Lower leg skin (tissue), 4 donors: ENCODE measurements around the gene KCNMA1. TPM values are rescaled to one million over a fixed set of nuclear protein-coding genes. Genes with fewer than 3 reads are reported as not detected.

Experiments
- DNase-seq, 2 donors: peaks; one replicate each; pipeline ENCODE4 v3.0.0-alpha.2; 2019; ENCODE audit warnings: low spot score in 2 of 2
- H3K4me3 ChIP-seq: fragments of 200-600 bp; sonication (generic); 2 replicates; pipeline ENCODE4 v1.5.1; 2017; ENCODE audit warnings: mild to moderate bottlenecking, low read depth; ENCODE audit not compliant: poor library complexity, severe bottlenecking
- POLR2A ChIP-seq, 2 donors: fragments of 450-650 bp; IDR thresholded peaks; one replicate each; pipeline ENCODE4 v1.6.1; 2016 to 2017; ENCODE audit warnings: antibody characterized with exemption in 2 of 2, mild to moderate bottlenecking in 1 of 2, moderate library complexity in 1 of 2
- whole genome bisulfite sequencing, 2 donors: methylation state at CpG; one replicate each; pipeline ENCODE4 v1.1.5; 2018; 5-methylcytosine and 5-hydroxymethylcytosine counted together
- intact Hi-C: fragments of 100-400 bp; cut with DNase I; formaldehyde crosslinking; loops from one replicate; pipeline ENCODE4 v1.15.0; 2023; ENCODE audit warnings: low total_unique reads
- total RNA-seq, 4 donors: library from RNA; depleted of rRNA; stranded (reverse); fragments of >200 nt; gene quantifications; one replicate each; pipeline ENCODE4 v1.1.0, GENCODE V29; 2016
- TF ChIP-seq, protein P1 (sequence below), 3 donors: fragments of 450-650 bp; IDR thresholded peaks; one replicate each; pipeline ENCODE4 v1.5.1; 2016; ENCODE audit warnings: antibody characterized with exemption in 3 of 3, mild to moderate bottlenecking in 3 of 3, moderate library complexity in 2 of 3

Gene KCNMA1
- total RNA-seq, 4 donors from 2014 or later: 4.1 to 9.9 (median 6.5) TPM

DNA sequence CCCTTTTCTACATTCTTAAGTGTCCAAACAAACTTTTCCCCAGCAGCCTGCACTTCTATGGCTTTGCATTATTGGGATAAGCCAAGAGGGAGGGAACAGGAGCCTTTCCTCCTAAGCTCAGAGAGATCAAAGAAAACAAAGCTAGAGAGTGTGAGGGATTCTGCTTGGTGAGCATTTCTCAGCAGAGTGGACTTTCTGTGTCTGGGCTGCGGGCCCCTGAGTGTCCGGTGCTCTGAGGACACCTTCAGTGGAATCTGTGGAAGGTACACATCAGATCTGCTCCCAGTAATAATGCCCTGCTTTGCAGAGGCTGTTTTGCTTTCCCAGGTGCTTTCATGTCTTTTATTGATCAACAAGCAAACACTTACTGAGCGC is 50.2 kb downstream of the KCNMA1 start:
- TF ChIP-seq, protein P1, sequence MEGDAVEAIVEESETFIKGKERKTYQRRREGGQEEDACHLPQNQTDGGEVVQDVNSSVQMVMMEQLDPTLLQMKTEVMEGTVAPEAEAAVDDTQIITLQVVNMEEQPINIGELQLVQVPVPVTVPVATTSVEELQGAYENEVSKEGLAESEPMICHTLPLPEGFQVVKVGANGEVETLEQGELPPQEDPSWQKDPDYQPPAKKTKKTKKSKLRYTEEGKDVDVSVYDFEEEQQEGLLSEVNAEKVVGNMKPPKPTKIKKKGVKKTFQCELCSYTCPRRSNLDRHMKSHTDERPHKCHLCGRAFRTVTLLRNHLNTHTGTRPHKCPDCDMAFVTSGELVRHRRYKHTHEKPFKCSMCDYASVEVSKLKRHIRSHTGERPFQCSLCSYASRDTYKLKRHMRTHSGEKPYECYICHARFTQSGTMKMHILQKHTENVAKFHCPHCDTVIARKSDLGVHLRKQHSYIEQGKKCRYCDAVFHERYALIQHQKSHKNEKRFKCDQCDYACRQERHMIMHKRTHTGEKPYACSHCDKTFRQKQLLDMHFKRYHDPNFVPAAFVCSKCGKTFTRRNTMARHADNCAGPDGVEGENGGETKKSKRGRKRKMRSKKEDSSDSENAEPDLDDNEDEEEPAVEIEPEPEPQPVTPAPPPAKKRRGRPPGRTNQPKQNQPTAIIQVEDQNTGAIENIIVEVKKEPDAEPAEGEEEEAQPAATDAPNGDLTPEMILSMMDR (IDR thresholded peaks at IDR 0.05): no peak
- TF ChIP-seq POLR2A (IDR thresholded peaks at IDR 0.05): no peak
- H3K4me3 ChIP-seq: no peak overlapping the region
- intact Hi-C loops: no loop called here
- no peak for DNase-seq
- 95 to 97% methylated on average over 3 of the region's 3 CpGs for WGBS, 2 donors

DNA sequence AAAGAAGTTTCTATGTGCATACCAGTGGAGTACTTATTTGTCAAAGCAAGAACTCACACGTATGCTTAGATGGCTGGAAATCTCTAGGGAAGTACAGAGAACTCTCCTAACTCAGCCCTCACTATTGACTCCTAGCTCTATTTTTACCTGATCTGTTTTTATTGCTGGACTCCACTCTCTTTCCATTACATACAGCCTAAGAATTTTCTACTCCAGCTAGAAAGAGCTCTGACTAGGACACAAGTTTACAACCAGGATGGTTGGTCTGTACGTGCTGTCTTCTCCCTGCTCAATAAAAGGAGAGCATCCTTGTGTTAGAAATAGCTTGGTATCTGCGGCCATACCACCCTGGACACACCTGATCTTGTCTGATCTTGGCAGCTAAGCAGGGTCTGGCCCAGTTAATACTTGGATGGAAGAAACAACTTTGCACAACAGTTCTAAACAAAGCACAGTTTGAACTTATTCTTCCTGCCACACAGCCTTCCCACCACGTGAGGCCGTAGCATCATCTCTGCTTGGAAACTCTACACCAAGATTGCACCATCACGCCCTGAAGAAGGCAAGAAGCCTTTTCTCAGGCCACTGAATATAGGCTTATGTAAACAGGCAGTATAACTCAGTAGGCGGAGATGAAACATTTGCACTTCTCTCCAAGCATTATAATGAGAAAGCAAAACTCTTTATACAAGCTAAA is 50.7 kb downstream of the KCNMA1 start:
- intact Hi-C loops: no loop called here
- WGBS, 2 donors: 68 to 83% methylated on average over 7 of the region's 7 CpGs
- no peak for DNase-seq

DNA sequence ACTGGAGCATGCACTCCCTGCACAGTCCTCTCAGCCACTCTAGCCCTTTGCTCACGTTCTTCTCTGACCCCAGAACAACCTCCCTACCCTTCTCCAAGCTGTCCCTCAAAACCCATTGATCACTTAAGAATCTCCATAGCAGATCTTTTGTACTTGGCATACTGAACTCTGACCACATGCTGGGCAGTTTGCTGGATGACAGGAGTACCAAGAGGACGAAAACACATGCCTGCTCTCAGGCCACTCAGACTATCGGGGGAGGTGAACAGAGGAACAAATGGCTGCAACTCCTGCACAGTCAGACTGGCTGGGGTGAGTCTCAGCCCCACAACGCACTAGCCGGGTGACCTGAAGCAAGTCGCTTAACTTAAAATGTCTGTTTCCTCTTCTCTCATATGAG is 52.7 kb downstream of the KCNMA1 start:
- TF ChIP-seq POLR2A (IDR thresholded peaks at IDR 0.05): no peak
- TF ChIP-seq, protein P1 (IDR thresholded peaks at IDR 0.05): no peak
- no peak overlapping the region for H3K4me3 ChIP-seq
- no peak for DNase-seq
- intact Hi-C loops: no loop called here
- WGBS, 2 donors: 85 to 93% methylated on average over 6 of the region's 6 CpGs

More for the DNA sequence above, 50.7 kb downstream of the KCNMA1 start:
- TF ChIP-seq, protein P1 (IDR thresholded peaks at IDR 0.05): no peak
- no peak for TF ChIP-seq POLR2A (IDR thresholded peaks at IDR 0.05)
- H3K4me3 ChIP-seq: no peak overlapping the region

DNA sequence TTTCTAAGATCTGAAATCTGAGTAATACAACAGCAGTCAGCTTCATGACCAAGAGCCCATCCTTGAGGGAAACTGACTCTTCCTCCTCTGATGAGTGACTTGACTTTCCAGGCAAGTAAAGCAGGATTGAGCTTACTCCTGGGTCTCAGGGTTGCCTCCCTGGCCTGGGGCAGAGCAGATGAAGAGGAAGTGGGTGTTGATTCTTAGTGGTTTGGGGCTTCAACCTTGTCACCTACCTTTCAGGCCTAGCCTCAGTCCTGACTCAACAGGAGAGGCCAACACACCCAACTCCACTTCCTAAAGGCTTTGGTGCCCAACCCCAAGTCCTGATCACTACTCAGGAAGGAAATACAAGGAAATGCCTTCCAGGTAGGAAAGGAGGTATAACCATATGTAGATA is 54.1 kb downstream of the KCNMA1 start:
- TF ChIP-seq POLR2A (IDR thresholded peaks at IDR 0.05): no peak
- TF ChIP-seq, protein P1 (IDR thresholded peaks at IDR 0.05): no peak
- no peak overlapping the region for H3K4me3 ChIP-seq
- intact Hi-C loops: no loop called here
- DNase-seq: no peak

DNA sequence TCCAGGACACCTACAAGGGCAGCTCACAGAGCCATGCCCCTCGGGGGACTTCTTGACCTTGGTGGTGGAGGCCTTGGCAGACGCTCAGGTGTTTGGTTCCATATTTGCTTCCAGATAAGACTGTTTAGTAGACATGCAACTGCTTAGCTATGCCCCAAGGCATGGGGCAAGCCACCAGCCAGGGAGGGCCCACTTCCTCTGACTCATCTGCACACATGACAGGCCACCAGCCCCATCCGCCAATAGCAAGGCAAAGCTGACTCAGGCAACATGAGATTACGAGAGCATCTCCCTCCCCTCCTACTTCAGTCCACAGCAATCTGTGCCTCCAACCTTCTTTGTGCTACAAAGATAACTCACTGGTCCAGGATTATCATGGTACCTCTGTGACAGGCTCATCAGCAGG is 54.9 kb downstream of the KCNMA1 start:
- intact Hi-C loops: no loop called here
- no peak for TF ChIP-seq POLR2A (IDR thresholded peaks at IDR 0.05)
- TF ChIP-seq, protein P1 (IDR thresholded peaks at IDR 0.05): no peak
- DNase-seq: no peak
- WGBS, 2 donors: 47 to 76% methylated on average over 4 of the region's 4 CpGs
- H3K4me3 ChIP-seq: no peak overlapping the region

DNA sequence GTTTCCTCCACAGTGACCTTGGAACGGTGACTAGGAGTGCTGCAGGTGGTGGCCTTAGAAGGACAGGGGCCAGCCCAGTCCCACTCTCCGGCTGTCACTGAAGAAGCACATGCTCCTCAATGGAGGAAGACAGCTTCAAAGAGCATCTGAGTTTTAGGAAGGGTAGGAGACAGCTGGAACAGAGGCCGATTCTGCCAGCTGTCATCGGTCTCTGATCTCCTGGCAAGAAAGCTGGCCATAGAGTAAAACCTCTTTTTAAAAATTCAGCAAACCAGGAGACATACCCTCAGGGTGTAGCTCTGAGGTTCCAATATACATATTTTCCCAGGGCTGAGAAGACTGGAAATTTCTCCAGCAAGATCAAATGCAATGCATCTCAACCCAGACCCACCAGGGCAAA is 55.9 kb downstream of the KCNMA1 start:
- TF ChIP-seq, protein P1 (IDR thresholded peaks at IDR 0.05): no peak
- TF ChIP-seq POLR2A (IDR thresholded peaks at IDR 0.05): no peak
- 86 to 98% methylated on average over 4 of the region's 4 CpGs for WGBS, 2 donors
- no peak for DNase-seq
- H3K4me3 ChIP-seq: no peak overlapping the region
- intact Hi-C loops: no loop called here
